Measurements from ENCODE around the gene IQCM. TPM values are rescaled to one million over a fixed set of nuclear protein-coding genes. Genes with fewer than 3 reads are reported as not detected.

The IQCM gene
- polyA plus RNA-seq, 1 donor: not detected

DNA sequence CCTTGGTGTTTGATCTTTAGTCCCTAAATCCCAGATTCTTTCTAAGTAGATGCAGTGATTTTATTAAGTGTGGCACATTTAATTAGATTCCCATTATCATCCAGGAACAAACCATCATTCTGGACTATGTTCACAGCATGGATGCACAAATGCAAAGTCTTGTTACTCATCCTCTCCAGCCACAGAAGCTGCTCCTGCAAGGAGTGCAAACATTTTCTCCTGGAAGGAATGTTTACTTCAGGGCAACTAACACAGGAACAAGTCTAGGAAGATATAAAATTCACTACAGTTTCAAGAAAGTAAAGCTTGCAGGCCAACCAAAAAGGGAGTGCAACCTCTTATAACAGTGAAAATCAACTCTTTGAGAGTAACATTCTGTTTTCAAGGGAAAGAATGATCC lies 106.0 kb downstream of the IQCM start:
- DNase-seq: no peak

DNA sequence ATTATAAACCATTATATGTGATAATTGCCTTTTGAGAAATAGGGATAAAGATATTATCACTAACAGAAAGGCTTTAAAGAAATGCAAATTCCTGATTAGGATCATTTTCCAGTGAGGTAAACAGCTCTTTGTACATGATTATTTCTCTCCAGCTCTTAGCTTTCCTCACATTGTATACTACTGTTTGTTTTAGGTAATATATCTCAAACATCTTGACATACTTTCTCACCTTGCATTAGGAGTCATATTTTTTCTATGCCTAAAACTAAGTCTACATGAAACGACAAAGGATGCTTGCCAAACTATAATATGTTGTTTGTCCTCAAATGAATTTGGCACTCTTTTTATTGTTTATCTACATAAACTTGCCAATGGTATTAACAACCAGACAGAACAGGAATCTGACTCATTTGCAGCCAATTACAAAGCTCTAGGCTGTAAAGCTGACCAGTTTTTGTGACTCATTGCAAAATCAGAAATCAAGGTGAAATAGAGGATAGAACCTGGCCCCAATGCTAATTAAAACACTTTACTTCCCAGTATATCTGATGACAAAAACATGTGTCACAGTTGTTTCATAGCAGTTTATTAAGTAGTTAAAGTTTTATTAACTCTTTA lies 107.0 kb downstream of the IQCM start:
- DNase-seq: no peak

DNA sequence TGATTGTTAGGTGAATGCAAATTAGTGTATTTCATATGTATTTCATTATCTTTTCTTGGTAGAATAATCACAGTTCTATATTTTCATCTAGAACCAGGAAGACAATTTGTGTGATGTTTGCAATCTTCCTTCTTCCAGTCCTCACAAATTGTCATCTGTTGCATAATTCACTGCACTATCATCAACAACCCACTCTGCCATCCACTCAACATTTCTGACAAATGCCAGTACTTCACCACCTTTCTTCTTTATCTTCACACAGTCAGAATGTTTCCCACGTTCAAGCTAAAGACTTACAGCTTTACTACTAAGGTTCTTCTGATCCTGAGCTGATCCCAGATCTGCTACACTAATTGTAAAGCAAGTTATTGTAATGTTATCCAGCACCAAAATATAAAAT lies 107.8 kb downstream of the IQCM start:
- no peak for DNase-seq

DNA sequence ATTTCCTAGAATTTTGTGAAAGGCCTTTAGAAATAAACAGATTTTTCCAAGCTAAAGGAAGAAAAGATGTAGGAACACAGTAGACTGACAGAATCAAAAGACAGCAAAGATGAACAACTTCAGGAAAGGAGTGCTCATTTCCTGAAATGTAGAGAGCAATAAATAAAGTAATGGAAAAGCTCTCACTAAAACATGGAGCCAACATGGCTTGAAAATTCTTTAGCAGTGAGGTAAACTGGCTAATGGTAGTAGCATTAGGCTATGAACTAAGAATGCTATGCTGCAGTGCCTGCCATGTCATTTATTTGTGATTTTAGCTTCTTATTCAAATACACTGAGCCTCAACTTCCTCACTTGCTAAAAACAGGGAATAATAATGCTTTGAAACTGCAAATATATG lies 108.7 kb downstream of the IQCM start:
- no peak for DNase-seq

DNA sequence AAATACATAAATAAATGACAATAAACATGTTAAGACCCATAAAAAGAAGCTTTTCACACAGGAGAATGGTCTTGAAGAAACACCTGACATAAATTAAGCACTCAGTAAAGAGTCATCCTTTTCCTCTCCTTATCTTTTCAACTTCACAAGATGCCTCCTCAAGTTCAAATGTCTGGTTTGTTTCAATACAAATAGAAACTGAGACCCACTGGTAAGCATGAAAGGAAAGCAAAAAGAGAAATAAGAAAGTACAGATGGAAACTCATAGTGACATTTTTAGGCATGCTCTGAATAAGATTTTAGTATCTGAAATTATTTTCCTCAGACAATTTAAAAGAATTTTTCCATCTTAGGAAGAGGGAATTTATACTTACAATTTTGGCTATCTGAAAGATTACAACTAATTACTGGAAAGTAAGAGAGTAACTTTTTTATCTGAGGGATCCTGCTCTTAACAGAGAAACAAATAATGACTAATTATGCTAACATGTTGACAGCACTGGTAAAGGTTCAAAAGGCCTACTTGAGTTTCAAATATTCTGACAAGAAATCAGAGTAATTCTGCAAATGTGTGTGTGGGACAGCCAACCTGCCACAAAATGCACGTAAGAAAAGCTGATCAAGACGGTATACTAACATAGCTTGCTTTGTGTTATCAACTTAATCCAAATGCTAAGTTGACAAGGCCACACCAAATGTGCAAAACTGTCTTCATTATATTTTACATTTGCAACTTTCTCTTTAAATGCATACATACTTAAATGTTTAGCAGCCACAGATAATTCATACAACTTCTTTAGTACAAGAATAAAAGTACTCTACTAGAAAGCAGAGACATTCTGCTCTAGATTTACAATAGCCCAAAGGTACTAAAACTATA lies 113.0 kb downstream of the IQCM start:
- no peak for DNase-seq

DNA sequence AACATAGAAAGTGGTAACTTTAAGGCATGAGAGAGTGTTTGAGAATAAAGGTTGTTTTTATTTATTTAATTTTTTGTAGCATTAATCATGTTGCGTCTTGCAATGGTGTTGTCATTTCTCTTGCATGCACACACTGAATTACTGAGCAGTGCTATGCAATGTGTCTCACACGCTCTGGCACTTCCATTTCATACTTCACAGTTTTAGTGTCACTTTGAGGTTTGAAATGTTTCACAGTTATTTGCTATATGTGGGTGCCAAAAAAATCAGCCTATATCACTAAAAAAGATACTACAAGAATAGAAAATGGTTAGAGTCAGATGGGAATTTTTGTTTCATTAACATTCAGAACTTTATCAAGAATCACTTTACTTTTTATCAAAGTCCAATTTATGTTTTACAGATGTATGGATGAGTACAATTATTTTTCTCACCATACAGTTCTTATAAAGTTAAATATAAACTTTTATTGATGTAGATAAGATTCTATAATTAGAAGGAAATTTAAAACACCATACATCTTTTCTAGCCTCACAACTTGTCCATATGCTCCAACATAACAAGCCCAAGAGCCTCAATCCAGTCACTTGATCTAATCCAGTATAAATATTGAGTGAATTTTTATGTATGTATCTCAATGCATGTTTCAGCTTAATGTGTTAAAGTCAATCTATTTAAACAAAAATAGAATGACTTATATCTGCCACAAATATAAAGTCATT lies 114.0 kb downstream of the IQCM start:
- no peak for DNase-seq

DNA sequence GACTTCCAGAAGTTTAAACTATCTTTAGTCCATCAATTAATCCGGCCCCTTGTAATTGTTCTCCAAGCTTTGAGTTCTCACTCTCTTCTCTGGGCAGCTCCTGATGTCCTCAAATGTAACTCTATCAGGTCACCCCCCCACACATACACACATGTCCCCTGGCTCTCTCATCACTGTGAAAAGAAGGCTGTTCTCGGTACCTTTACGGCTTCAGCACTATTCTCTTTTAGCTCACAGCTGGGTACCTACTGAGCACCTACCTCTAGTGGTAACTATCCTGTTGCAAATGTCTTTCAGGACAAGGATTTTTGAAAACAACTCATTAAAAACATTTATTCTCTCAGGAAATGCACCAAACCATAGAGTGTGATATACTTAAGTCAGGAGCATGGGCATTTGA lies 115.4 kb downstream of the IQCM start:
- DNase-seq: no peak

DNA sequence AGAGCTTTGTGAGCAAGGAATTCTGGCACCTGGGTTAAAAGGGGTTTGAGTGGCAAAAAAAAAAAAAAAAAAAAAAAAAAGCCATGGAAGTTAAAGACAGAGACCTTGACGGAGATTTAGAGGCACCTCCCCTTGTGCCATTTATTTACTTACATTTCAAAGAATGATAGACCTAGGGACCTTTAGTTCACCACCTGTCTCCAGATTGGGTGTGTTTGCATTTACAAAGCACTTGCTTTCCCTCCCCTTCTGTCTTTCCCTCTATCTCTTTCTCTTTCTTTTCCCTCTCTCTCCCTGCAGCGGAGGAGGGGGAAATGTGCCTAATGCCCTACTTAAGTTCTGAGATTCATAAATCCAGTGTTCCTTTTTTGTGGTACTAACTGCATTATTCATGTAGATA lies 116.0 kb downstream of the IQCM start:
- DNase-seq: no peak

DNA sequence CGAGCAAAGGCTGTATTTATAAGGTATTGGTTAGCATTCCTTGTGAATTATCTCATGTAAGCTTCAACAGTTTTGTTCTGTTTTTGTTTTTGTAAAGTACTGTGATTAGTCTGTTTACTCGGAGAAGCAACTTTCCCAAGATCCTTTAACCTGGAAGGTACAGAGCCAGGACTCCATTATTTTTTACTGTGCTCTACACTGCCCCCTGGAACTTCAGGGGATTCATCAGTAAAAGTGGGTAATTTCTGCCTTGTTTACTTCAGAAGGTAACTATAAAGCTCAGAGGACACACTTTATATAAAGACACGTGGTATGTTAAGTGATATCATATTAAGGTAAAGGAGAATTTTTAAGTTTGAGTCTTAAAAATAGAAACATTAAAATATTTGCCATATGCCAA lies 124.9 kb downstream of the IQCM start:
- DNase-seq: no peak

DNA sequence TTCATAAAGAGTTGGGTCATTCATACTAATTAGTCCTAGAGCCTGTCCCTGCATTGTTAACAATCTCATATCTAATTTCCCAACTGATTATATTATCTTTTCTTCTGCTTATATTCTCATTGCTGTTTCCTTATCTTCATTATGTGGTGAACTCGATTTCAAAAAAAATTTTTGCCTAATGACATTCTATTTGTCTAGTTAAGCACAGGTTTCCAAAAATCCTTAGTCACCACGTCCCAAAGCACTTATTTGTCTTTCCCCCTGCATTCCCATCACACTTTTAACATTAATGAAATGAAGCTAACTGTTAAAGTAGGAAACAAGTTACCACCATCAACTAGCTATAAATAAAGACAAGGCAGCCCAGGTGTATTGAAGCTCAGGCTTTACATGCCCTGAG lies 131.1 kb downstream of the IQCM start:
- DNase-seq: no peak

DNA sequence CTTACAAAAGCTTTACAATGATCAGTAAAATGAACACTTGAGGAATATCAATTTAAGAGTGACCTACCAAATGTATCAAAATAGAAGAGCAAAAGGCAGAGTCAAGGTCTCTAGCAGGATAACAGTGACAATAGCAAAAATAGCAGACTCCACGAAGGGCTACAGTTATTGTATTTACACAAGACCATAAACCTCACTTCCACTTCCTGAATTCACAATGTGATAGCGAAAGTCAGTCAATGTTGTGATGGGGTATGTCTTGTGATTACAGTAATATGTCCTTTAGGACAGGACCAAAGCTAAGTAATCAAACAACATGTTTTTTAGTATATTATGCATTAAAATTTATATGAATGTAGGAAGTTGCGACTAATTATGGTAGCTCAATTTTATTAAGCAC lies 139.6 kb downstream of the IQCM start:
- DNase-seq: no peak

DNA sequence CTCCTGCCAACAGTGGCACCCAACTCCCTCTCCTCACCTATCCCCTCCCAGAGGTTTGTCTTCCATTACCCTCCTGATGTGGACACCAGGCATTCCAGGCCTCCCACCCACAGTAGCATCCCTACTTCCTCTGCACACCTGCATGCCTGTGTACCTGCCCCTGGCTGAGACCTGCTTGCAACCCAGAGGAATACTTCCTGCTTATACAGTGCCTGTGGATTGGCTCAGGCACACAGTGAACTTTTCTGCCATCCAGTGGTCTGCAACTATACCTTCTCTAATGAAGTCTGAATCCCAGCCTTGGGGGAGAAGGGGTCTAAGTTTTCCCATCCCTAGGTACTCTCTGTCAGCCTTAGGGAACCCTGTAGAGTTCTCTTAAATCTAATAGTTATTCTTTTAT lies 169.9 kb downstream of the IQCM start:
- no peak for DNase-seq

DNA sequence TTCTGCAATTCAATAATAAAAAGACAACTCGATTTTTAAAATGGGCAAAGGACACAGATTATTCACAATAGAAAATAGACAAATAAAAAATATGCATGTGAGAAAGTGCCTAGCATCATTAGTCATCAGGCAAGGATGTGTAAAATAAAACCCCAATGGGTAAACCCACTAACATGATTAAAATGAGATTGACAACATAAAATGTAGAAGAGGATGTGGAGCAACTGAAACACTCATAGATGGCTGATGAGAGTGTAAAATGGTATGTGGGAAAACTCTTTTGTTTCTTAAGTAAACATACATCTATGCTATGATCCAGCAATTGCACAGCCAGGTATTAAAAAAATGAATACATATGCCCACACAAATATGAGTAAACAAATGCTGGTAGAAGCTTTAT lies 177.6 kb downstream of the IQCM start:
- no peak for DNase-seq

DNA sequence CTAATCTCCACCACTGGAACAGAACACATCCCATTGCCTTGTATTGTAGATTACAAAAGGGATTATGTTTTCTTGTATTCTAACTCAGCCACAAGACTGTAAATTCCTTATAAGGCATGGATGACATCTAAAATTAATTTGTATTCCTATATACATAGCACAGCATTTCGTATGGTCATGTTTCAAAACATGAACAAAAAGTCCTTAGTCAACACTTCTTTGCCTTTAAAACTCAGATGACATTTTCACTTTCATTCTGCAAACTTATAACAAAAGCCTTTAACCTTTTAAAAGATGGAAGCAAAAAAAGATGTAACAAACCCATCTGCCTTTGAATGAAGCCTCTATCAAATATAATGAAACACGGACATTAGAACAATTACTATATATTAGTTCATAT lies 181.3 kb downstream of the IQCM start:
- DNase-seq: no peak

DNA sequence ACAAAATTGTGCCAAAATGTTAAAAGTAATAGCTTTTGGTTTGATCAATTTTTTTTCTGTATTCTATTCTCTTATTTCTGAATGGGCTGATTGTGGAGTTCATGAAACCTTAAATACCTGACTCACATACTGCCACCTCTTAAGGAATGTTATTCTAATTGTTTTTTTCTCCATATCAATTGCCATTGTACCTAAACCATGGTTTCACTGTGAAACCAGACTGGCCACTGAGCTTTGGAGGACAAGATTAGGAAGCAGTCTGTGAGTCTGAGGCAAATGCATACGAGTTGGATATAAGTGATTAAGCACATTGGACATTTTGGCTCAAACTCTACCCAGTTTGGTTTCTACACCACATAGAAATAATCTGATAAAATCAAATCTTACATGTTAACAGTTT lies 184.0 kb downstream of the IQCM start:
- DNase-seq: no peak

DNA sequence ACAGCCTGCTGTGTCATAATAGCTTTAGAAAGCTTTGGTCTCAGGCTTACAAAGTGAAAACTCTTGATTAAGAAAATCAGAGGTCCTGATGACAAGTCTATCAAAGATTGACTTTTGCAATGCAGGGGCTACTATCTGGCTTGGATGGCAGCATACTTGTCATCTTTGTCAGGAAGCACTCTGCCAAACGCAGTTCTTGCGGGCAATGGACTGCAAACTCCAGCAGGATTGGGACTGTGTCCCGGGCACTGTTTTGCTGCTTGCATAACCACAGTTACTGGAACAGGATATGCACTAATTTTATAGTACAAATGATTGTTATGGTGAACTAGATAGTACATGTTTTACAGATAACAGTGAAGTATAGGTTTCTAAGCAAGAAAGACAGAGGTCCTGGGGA lies 185.6 kb downstream of the IQCM start:
- no peak for DNase-seq

DNA sequence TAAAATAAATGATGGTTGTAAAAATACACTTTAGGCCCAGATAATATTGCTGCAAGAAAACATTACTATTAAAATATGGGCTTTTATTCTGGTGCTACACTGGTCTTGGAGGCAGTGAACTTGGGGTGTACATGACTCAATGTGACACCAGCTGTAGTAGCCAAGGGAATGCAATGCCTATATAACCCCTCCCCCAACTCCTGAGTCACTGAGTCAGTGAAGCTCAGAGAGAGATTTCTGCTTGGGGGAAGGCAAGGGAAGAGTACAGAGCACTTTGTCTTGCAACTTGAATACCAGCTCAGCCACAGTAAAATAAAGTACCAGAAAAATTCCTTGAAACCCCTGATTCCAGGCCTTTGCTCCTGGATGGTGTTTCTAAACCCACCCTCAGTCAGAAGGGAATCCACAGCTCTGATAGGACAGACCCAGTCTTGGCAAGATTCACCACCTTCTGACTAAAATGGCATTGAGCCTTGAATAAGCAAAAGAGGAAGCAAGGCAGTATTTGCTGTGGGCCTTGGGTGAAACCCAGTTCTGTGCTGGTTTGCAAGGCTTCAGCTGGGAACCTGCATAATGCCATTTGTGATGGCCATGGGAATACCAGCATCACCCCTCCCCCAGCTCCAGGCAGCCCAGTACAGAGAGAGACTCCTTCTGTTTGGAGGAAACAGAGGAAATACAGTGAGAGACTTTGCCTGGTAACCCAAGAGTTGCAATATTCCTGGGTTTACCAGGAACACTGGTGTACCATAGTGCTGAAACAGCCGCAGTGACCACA lies 209.9 kb downstream of the IQCM start:
- DNase-seq: no peak

DNA sequence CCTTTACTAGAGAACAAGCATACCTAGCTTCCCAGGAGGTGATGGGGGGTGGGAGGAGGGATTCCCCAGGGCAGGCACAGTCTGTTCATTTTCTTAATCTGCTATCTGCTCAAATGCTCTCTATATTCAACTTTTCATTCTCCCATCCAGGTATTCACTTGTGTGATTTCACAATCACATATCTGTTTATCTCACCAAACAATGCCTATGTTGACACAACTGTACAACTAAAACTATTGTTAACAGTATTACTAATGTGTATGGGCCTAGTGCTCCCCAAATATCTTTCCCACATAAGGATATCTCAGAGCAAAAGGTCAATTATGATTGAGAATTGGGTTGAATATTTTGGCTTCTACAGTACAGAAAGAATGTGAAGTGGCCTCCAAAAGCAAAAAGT lies 210.8 kb downstream of the IQCM start:
- DNase-seq: no peak

DNA sequence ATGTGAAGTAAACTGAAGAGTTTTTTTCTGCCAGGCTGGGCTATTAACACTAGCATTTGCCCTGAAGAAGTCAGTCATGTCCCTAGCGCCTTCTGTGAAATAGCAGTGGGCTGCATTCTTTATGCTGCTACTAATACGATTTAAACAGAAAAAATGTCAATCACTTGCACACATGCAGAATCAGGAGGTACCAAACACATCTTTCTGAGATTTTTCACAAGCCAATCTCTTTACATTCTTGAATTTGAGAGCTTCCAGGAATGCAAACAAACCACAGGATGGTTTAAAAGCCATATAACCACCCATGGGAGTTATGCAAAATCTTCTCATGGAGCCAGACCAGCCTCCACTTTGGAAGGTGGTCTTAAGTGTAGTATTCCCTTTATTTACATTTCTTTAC lies 220.1 kb downstream of the IQCM start:
- no peak for DNase-seq

DNA sequence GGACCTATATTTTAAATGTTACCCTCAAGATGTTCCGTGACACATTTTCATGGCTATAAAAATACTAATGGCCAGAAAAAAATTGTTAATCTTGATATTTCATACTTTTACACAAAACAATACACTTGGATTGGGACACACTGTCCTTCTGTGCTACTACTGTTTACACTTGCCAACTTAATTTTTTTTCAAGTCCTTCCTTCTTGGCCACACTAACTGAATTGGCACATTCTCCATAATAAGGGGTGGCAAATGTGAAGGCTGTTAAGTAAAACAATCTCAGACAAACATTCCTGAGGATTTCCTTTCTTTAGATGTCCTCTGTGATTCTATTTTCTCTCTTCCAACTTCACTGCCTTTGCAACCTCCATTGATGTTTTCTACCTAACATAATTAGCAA lies 225.8 kb downstream of the IQCM start:
- no peak for DNase-seq

DNA sequence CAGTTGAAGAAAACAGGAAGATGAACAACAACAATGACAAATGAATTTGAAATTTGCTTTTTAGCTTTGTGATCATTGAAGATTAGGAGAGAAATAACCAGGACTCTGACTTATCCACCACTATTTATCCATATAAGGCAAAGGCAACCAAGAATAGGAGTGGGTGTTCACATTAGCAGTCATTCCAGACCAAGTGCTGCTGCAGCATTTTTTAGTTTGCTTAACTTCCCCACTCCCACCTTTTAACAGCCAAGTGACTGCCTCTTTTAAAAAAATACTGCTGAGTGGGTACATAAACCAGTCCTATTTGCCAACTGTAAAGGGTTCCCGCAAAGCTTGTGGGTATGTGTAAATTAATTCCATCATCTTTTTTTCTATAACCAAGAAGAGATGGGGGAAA lies 230.9 kb downstream of the IQCM start:
- no peak for DNase-seq

DNA sequence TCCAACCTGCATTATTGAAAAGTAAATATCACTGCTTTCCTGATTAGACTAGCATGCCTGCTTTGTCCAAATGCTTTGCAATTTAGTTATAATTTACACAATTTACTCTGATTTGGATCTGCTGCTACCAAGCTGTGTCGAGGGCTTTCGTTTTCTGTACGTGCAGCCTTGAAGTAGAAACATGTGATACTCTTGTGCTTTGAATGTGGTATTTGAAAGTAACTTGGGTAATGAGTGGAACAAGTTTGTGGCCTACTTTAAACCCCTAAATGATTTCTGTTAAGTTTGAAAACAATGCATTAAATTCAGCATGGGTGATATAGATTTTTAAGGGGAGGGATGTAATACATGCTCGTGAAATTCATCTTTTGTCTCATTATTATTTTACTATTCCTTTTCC lies 240.7 kb downstream of the IQCM start:
- DNase-seq: no peak

DNA sequence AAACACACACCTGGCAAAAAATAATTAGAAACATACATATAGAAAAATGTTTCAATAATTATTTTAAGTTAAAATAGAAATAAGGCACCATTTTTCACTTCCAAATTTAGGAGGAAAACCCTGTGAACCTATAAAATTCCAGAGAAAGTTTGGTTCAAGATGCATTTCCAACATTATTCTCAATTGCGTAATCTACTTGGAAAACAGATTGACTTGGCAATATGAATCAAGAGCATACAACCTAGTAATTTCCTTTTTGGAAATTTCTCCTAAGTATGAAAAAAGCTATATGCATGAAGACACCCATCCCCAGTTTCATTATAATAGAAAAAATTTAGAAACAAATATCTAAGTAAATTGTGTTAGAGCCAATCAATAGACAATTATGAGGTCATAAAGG lies 242.9 kb downstream of the IQCM start:
- DNase-seq: no peak
